SK-N-SH treated with all-trans-retinoic acid at 6 μM for 48 hours (cell line): ENCODE results near the gene ZNF519.
"Not testable (repeated sequence)": the region's sequence is repeated elsewhere in the genome, so short reads cannot be mapped to it uniquely, and the experiment has no call there.

Experiments
- ARNTL ChIP-seq: fragments of 450-650 bp; formaldehyde crosslinking; IDR thresholded peaks from 2 replicates; pipeline ENCODE4 v1.5.0; 2020; ENCODE audit warnings: low read depth, mild to moderate bottlenecking, moderate library complexity, borderline replicate concordance
- CSDC2 ChIP-seq: fragments of 250-450 bp; sonication (Bioruptor Pico); IDR thresholded peaks from 2 replicates; pipeline ENCODE4 v1.5.0; 2020; ENCODE audit warnings: mild to moderate bottlenecking, moderate library complexity
- ESRRG ChIP-seq: fragments of 250-450 bp; sonication (Bioruptor Pico); IDR thresholded peaks from 2 replicates; pipeline ENCODE4 v1.6.1; 2021; ENCODE audit warnings: mild to moderate bottlenecking
- SNAI2 ChIP-seq: fragments of 250-450 bp; sonication (Bioruptor Pico); IDR thresholded peaks from 2 replicates; pipeline ENCODE4 v1.5.0; 2020; ENCODE audit warnings: mild to moderate bottlenecking, moderate library complexity
- ZFP3 ChIP-seq: fragments of 250-450 bp; sonication (Bioruptor Pico); IDR thresholded peaks from 2 replicates; pipeline ENCODE4 v1.5.0; 2020; ENCODE audit warnings: mild to moderate bottlenecking, moderate library complexity
- ZNF70 ChIP-seq: fragments of 450-650 bp; formaldehyde crosslinking; IDR thresholded peaks from 2 replicates; pipeline ENCODE4 v1.5.0; 2020; ENCODE audit warnings: mild to moderate bottlenecking, moderate library complexity
- TF ChIP-seq, protein P1 (sequence below): fragments of 250-450 bp; sonication (Bioruptor Pico); IDR thresholded peaks from 2 replicates; pipeline ENCODE4 v1.5.1; 2020; ENCODE audit warnings: low read depth, mild to moderate bottlenecking, moderate library complexity
- TF ChIP-seq, protein P2 (sequence below): fragments of 250-450 bp; sonication (Bioruptor Pico); IDR thresholded peaks from 2 replicates; pipeline ENCODE4 v1.8.0; 2020; ENCODE audit warnings: mild to moderate bottlenecking, moderate library complexity, borderline replicate concordance
- TF ChIP-seq, protein P3 (sequence below): fragments of 250-450 bp; sonication (Bioruptor Pico); IDR thresholded peaks from 2 replicates; pipeline ENCODE4 v1.5.1; 2021; ENCODE audit warnings: mild to moderate bottlenecking, moderate library complexity

DNA sequence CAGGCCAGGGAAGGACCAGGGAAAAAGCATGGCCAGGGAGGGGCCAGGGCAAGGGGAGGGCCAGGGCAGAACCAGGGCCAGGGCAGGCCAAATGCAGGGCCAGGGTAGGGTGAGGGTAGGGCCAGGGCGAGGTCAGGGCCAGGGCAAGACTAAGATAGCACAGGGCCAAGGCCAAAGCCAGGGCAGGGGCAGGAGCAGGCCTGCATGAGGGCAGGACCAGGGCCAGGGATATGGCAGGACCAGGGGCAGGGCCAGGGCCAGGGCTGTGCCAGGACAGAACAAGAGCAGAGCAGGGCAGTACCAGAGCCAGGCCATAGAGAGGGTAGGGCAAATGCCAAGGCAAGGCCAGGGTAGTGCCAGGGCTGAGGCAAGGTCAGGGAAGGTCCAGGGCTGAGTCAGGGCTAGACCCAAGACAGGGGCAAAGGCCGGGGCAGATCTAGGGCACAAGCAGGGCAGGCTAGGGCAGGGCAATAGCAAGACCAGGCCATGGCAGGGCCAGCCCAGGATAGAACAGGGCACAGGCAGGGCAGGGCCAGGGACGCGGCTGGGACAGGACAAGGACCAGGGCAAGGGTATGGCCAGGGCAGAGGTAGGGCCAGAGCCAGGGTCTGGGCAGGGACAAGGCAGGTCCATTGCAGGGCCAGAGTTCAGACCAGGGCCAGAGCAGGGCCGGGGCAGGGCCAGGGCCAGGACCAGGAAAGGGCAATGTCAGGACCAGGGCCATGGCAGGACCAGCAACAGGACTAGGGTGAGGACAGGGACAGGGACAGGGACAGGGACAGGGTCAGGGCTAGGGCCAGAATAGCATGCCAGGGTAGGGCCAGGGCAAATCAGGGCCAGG lies 39.3 kb upstream of the ZNF519 start:
- TF ChIP-seq ESRRG; CSDC2 (CRISPR knock-in tag); ZNF70 (CRISPR knock-in tag); ZFP3; ARNTL; SNAI2: not testable (repeated sequence)
- TF ChIP-seq, protein P1, sequence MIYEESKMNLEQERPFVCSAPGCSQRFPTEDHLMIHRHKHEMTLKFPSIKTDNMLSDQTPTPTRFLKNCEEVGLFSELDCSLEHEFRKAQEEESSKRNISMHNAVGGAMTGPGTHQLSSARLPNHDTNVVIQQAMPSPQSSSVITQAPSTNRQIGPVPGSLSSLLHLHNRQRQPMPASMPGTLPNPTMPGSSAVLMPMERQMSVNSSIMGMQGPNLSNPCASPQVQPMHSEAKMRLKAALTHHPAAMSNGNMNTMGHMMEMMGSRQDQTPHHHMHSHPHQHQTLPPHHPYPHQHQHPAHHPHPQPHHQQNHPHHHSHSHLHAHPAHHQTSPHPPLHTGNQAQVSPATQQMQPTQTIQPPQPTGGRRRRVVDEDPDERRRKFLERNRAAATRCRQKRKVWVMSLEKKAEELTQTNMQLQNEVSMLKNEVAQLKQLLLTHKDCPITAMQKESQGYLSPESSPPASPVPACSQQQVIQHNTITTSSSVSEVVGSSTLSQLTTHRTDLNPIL (CRISPR knock-in tag), result not testable (repeated sequence)
- TF ChIP-seq, protein P2, sequence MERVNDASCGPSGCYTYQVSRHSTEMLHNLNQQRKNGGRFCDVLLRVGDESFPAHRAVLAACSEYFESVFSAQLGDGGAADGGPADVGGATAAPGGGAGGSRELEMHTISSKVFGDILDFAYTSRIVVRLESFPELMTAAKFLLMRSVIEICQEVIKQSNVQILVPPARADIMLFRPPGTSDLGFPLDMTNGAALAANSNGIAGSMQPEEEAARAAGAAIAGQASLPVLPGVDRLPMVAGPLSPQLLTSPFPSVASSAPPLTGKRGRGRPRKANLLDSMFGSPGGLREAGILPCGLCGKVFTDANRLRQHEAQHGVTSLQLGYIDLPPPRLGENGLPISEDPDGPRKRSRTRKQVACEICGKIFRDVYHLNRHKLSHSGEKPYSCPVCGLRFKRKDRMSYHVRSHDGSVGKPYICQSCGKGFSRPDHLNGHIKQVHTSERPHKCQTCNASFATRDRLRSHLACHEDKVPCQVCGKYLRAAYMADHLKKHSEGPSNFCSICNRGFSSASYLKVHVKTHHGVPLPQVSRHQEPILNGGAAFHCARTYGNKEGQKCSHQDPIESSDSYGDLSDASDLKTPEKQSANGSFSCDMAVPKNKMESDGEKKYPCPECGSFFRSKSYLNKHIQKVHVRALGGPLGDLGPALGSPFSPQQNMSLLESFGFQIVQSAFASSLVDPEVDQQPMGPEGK, result not testable (repeated sequence)
- TF ChIP-seq, protein P3, sequence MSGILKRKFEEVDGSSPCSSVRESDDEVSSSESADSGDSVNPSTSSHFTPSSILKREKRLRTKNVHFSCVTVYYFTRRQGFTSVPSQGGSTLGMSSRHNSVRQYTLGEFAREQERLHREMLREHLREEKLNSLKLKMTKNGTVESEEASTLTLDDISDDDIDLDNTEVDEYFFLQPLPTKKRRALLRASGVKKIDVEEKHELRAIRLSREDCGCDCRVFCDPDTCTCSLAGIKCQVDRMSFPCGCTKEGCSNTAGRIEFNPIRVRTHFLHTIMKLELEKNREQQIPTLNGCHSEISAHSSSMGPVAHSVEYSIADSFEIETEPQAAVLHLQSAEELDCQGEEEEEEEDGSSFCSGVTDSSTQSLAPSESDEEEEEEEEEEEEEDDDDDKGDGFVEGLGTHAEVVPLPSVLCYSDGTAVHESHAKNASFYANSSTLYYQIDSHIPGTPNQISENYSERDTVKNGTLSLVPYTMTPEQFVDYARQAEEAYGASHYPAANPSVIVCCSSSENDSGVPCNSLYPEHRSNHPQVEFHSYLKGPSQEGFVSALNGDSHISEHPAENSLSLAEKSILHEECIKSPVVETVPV, result not testable (repeated sequence)
